Nephron (organoid): ENCODE results near the gene ATP9B.
"Not testable (repeated sequence)": the region's sequence is repeated elsewhere in the genome, so short reads cannot be mapped to it uniquely, and the experiment has no call there.

Experiments used
- H3K27ac Mint-ChIP-seq, 3 experiments: 2 replicates each; pipeline ENCODE4 v1.8.0; 2020; ENCODE audit warnings: mixed read lengths in 3 of 3, mild to moderate bottlenecking in 2 of 3, moderate library complexity in 1 of 3
- H3K27me3 Mint-ChIP-seq: 2 replicates; pipeline ENCODE4 v1.8.0; 2021; ENCODE audit warnings: low read depth, mild to moderate bottlenecking, moderate library complexity, mixed read lengths
- H3K36me3 Mint-ChIP-seq: 2 replicates; pipeline ENCODE4 v1.8.0; 2020; ENCODE audit warnings: low read depth, mixed read lengths
- H3K4me1 Mint-ChIP-seq: 2 replicates; pipeline ENCODE4 v1.8.0; 2020; ENCODE audit warnings: mixed read lengths
- H3K4me3 Mint-ChIP-seq, 3 experiments: 2 replicates each; pipeline ENCODE4 v1.8.0; 2020; ENCODE audit warnings: mild to moderate bottlenecking in 3 of 3, mixed read lengths in 3 of 3, moderate library complexity in 2 of 3
- H3K9me3 Mint-ChIP-seq: 2 replicates; pipeline ENCODE4 v1.8.0; 2020; ENCODE audit warnings: mixed read lengths
- CTCF ChIP-seq, 3 experiments: fragments of 200-600 bp; sonication (generic); IDR thresholded peaks; one replicate each; pipeline ENCODE4 v1.5.0; 2021; ENCODE audit warnings: antibody characterized with exemption in 3 of 3; ENCODE audit not compliant: unreplicated experiment in 3 of 3

Gene ATP9B

GRCh38 chr18:79373736-79374135 lies 304.5 kb downstream of the ATP9B start:
- Mint-ChIP-seq H3K4me1 (peaks cover 10% of the 10 kb centered on the region), H3K4me3 (no peak overlapping the region), H3K27me3 (no peaks in the 10 kb centered on the region), H3K27ac (no peak overlapping the region), H3K36me3 (peaks cover 48% of the 10 kb centered on the region), H3K9me3 (no peaks in the 10 kb centered on the region)
- TF ChIP-seq CTCF (IDR thresholded peaks at IDR 0.05; ENCODE audit: unreplicated experiment in 3 of 3) = no peak

- Mint-ChIP-seq H3K36me3 (peaks cover 48% of the 10 kb centered on the region), H3K27me3 (no peaks in the 10 kb centered on the region), H3K4me3 (no peak overlapping the region), H3K4me1 (peaks cover 15% of the 10 kb centered on the region), H3K9me3 (no peaks in the 10 kb centered on the region), H3K27ac (no peak overlapping the region)
- no peak for TF ChIP-seq CTCF (IDR thresholded peaks at IDR 0.05; ENCODE audit: unreplicated experiment in 3 of 3)
Observed at GRCh38 chr18:79374408-79375171, 305.4 kb downstream of the ATP9B start.

- peaks cover 15% of the 10 kb centered on the region for H3K4me1 Mint-ChIP-seq
- H3K4me3 Mint-ChIP-seq = no peak overlapping the region
- no peak for TF ChIP-seq CTCF (IDR thresholded peaks at IDR 0.05; ENCODE audit: unreplicated experiment in 3 of 3)
- H3K27ac Mint-ChIP-seq = no peak overlapping the region
- peaks cover 43% of the 10 kb centered on the region for H3K36me3 Mint-ChIP-seq
- no peaks in the 10 kb centered on the region for H3K27me3 Mint-ChIP-seq
- no peaks in the 10 kb centered on the region for H3K9me3 Mint-ChIP-seq
Observed at GRCh38 chr18:79375441-79376154, 306.4 kb downstream of the ATP9B start.

GRCh38 chr18:79376661-79377060 lies 307.5 kb downstream of the ATP9B start:
- not testable (repeated sequence) for H3K27me3 Mint-ChIP-seq, H3K9me3 Mint-ChIP-seq, H3K27ac Mint-ChIP-seq, H3K4me3 Mint-ChIP-seq
- peaks cover 38% of the 10 kb centered on the region for H3K36me3 Mint-ChIP-seq
- peaks cover 15% of the 10 kb centered on the region for H3K4me1 Mint-ChIP-seq

GRCh38 chr18:79377187-79377891 lies 308.1 kb downstream of the ATP9B start:
- H3K4me3 Mint-ChIP-seq = no peak overlapping the region
- H3K9me3 Mint-ChIP-seq = no peaks in the 10 kb centered on the region
- H3K27ac Mint-ChIP-seq = no peak overlapping the region
- H3K4me1 Mint-ChIP-seq = peaks cover 15% of the 10 kb centered on the region
- H3K27me3 Mint-ChIP-seq = no peaks in the 10 kb centered on the region
- peaks cover 34% of the 10 kb centered on the region for H3K36me3 Mint-ChIP-seq
- no peak for TF ChIP-seq CTCF (IDR thresholded peaks at IDR 0.05; ENCODE audit: unreplicated experiment in 3 of 3)

GRCh38 chr18:79378536-79379250 lies 309.5 kb downstream of the ATP9B start:
- no peaks in the 10 kb centered on the region for H3K9me3 Mint-ChIP-seq
- H3K36me3 Mint-ChIP-seq = peaks cover 26% of the 10 kb centered on the region
- H3K27ac Mint-ChIP-seq = peak overlapping the region in 1 of 3 experiments; percentile 61
- no peaks in the 10 kb centered on the region for H3K27me3 Mint-ChIP-seq
- peaks cover 15% of the 10 kb centered on the region for H3K4me1 Mint-ChIP-seq
- TF ChIP-seq CTCF (IDR thresholded peaks at IDR 0.05; ENCODE audit: unreplicated experiment in 3 of 3) = peak; percentile 96 to 97 (median 97)
- peak overlapping the region in 1 of 3 experiments; percentile 60 for H3K4me3 Mint-ChIP-seq
